HG02798 (cell line): ENCODE measurements around the gene TIMM23B.
"Not testable (repeated sequence)": the region's sequence is repeated elsewhere in the genome, so short reads cannot be mapped to it uniquely, and the experiment has no call there.

Source experiments
- ATAC-seq: cut with Tn5 transposase; IDR thresholded peaks from one replicate; pipeline ENCODE4 v1.9.1; 2021; ENCODE audit warnings: mild to moderate bottlenecking; ENCODE audit not compliant: unreplicated experiment, poor library complexity

TIMM23B gene

DNA sequence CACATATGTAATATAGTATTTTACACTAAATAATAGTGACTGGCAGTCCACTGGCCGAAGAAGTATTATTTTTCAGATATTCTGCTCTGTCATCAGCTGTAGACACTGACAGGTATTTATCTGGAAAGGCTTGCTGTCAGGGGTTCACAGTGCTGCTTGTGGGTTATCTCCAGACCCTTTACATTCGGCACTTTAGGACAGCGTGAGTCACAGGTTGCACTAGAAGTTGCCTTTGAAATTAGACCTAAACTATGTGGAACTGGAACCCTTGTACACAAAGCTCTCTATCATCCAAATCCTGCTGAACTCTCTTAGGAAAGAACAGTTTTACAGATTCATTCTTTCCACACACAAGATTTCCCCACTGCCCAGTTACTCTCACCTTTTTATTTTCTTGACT lies 30.2 kb downstream of the TIMM23B start:
- not testable (repeated sequence) for ATAC-seq

DNA sequence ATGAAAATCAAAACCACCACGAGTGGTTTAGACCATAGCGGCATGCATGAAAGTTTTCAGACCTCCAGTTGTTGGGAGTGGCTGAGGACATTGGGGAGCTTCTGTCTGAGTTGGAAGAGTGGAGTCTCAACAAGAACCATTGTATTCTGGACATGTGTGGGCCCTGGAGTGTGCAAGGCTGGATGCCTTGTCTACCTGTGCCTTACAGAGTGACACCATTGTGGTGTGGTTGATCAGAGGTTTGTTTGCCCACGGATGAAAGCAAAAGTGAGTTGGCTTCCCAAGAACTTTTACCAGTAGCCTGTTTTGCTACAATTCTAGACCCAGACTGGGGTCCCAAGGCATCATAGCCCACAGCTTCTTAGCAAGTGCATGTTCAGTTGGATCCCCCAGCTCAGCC lies 35.9 kb downstream of the TIMM23B start:
- not testable (repeated sequence) for ATAC-seq

DNA sequence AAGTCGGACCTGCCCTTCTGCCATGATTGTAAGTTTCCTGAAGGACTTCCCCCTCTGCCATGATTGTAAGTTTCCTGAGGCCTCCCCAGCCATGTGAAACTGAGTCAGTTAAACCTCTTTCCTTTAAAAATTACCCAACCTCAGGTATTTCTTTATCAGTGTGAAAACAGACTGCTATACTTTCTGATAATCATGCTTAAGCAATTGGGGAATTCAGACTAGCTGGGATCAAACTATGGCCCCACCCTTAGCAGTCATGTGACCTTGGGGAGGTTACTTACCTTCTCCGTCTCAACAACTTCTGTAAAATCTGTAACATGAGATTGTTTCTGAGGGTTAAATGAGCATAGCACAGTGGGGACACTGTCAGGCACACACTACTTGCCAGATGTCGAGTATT lies 45.4 kb downstream of the TIMM23B start:
- ATAC-seq = not testable (repeated sequence)

DNA sequence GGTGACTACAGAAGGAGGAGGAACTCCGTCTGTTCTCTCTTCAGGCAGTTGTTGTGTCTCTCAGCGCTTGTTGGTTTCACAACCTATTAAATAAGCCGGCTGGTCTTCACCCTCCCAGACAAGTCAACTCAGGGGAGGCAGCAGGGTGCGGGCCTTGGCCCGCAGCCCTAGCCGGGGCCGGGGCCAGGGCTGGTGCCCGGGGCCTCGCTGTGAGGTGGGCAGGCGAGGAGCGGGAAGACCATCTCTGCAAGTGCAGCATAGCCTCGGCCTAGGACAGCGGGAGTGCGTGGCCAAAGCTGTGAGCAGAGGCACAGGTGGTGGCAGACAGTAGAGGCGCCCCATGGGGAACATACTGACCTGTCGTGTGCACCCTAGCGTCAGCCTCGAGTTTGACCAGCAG lies 46.5 kb downstream of the TIMM23B start, which contains the start of gene AGAP6:
Gene AGAP6, plus strand, starts transcription at position 31 of the 400 bp plus-strand sequence. Its CDS starts 310 bp downstream, at position 341.
- ATAC-seq = not testable (repeated sequence)

DNA sequence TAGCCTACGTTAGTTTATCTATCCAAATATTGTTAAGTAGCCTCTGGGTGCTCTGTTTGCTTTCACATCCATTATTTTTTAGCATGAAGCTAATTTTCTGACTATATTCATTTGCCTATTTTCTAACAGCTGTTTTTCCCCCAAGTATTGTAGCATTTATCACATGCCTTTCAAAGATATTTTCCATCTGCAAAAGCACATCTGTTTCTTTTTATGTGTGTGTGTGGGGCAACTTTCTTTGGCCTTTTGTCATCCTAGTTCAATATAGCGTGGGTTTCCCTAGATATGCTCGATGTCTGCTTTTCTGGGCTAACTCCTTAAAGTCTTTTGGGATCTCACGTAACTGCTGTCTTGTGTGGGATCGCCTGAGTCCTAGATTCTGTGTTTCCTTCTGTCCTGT lies 53.5 kb downstream of the TIMM23B start:
- ATAC-seq = not testable (repeated sequence)

DNA sequence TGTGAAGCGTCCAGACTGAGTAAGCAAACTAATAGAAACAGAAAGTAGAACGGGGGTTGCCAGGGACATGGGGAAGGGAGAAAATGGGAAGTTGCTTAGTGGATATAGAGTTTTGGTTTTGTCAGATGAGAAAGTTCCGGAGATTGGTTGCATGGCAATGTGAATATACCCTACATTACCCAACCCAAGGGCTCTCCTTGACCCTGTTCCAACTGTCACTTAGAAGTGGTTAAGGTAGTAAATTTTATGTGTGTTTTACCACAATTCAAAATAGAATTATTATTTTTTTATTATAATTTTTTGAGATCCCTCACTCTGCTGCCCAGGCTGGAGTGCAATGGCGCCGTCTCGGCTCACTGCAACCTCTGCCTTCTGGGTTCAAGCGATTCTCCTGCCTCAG lies 72.2 kb downstream of the TIMM23B start:
- not testable (repeated sequence) for ATAC-seq

DNA sequence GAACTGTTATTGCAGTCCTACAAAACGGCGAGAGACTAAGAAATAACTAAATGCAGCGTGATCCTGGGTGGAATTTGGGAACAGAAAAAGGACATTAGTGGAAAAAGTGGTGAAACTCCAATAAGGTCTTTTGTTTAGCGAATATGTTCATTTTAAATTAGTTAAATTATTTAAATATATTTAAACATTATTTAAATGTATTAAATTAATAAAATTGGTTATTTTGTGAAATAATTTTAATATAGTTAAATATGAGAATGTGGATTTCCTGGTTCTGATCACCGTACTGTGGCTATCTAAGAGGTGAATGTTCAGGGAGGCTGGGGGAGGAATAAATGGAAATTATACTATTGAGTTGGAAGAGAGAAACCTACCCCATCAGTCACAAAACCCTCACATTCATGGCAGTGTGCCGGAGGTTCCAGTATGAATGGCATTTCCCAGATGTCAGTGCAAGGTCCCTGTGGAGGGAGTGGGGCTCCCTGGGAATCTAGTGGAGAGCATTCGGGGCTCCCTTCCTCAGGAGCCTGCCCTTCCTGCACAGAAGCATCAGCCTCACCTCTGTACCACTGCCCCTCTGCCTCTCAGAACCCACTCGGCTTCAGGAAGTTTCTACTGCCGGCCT lies 73.9 kb downstream of the TIMM23B start:
- ATAC-seq = not testable (repeated sequence)

DNA sequence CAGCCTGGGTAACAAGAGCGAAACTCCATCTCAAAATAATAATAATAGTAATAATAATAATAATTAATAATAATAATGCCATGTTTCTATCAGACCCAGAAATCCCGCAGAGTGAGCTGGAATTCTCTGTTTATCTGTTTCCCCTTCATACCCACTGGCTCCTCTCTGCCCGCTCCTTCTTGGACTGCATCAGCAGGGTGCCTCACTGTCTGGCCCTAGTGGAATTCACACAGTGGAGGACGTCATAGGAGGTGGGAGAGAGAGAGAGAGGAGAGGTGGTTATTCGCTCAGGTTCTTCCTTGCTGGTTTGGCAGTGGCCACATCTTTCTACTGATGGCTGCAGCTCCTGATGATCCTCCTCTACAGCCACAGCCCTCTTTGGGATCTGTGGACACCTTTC lies 75.1 kb downstream of the TIMM23B start:
- ATAC-seq = not testable (repeated sequence)

DNA sequence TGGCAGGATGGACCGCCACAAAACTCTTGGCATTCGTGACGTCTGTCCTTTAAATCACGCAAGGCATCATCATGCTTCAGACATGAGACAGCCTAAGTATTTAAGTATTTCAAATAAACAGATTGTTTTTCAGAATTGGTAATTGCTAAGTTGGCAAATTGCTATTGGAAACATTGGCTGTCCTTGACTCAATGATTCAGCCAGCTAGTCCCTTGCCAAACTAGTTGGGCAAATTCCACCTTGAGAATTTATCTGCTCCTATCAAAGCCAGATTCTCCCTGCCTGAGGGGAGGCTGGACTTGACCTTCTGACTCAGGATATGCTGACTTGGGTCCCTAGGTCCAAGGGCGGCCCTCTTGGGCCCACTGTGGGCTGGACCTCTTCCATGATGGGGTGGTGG lies 75.8 kb downstream of the TIMM23B start:
- not testable (repeated sequence) for ATAC-seq

DNA sequence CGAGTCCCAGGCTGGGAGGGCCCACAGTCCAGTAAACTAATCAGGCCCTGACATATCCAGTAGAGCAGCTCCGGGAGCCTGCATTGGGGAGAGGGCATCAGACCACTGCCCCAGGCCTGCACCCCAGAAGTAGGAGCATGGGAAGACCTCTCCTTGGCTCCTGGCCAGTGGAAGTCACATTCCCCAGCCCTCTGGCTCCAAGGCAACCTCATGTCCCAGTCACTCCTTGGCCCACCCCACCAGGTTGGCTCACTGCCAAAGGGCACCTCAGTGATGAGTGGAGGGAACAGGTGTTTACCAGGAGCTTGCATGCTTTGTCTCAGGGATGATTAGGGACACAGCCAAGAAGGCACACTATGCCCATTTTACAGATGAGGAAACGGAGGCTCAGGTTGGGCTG lies 77.4 kb downstream of the TIMM23B start:
- not testable (repeated sequence) for ATAC-seq

DNA sequence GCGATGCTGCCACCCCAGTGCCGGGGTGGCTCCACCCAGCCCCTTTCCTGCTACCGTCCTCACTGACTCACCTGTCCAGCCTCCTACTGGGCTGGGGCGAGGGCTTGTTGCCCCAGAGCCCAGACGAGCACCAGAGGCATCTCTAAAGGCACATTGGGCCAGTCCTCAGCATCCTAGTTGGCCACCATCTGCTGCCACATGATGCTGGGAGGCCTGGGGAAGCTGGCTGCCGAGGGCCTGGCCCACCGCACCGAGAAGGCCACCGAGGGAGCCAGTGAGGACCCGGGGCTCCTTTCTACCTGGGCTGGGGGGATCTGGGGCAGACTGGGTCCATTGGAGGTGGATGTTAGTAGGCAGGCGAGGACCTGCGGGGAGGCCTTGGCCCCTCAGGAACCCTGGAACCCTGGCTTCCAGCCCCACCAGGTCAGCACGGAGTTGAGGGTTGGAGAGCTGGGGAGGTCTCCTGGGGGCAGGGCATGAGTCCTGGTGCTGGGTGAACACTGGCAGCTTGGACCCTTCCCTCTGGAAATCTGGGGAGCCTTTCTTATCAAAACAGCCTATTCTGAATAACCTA lies 78.7 kb downstream of the TIMM23B start:
- ATAC-seq = not testable (repeated sequence)

DNA sequence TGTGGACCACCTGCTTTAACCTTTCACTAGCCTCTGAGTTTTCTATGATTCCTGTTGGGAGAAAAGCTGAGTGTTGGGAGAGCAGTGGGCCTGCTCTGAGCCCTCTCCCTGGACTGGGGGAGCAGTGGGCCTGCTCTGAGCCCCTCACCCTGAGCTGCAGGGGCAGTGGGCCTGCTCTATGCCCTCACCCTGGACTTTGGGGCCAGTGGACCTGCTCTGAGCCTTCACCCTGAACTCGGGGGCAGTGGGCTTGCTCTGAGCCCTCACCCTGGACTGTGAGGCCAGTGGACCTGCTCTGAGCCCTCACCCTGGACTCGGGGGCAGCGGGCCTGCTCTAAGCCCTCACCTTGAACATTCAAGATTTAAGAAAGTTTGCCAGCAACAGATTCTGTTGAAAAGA lies 79.8 kb downstream of the TIMM23B start:
- ATAC-seq = no peak
